Renal cortex interstitium (tissue), 11 donors: ENCODE results near the gene ELAPOR1. TPM values are rescaled to one million over a fixed set of nuclear protein-coding genes. Genes with fewer than 3 reads are reported as not detected.

Source experiments
- DNase-seq, 11 donors: peaks; one replicate each; pipeline ENCODE4 v3.0.0-alpha.2; 2013; ENCODE audit warnings: low read depth in 9 of 11, low spot score in 4 of 11; ENCODE audit errors: extremely low read depth in 1 of 11
- polyA plus RNA-seq, 3 donors: library from polyadenylated mRNA; unstranded; fragments of 120-200 nt; gene quantifications; one replicate each; pipeline ENCODE4 v1.2.1, GENCODE V29; 2013; ENCODE audit not compliant: insufficient read length in 3 of 3

The ELAPOR1 gene
- polyA plus RNA-seq, 3 donors = 1.4 to 1.9 (median 1.5) TPM

DNA sequence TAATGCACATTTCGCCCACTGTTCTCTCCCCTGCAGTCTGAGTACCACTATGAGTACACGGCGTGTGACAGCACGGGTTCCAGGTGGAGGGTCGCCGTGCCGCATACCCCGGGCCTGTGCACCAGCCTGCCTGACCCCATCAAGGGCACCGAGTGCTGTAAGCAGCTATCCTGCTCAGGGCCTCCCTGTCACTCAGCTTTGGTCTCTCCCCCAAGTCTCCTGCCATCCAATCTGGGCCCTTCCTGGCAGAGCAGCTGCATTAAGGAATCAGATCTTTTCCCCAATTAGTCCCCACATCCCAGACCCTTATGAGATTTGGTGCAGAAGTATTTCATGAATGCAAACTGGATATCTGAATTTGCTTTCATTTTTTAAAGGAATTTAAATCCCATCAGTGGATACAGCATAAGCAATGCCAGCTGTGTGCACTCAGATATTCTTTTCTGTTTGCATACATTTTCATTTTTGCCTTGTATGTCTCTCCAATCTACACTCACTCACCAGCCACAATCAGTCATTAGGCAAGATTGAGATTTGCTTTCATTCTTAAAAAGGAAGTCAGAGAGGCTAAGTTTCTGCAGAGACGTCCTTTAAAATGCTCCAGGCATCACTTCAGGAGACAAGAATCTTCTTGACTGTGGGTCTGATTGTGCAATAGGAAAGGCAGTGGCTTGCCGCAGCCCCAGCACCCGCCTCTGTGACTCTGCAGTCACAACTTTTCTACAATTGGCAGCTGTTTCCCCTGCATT is 48.1 kb downstream of the ELAPOR1 start:
- DNase-seq = no peak

DNA sequence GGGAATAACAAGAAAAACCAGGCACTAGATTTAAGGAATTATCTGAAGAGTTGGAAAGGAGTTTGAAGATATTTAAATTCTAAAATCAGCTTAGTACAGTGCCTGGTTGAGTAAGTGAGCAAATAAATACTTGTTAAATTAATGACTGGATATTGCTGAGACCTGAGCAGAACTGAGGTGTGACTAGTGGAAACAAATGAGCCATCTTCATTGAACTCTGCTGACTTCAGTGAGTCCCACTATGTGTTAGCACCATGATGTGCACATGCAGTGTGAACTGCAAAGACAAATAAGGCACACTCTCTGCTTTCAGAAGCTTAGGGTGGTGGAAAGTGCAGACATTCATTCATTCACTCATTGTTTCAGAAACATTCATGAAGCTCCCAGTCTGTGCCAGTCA is 48.7 kb downstream of the ELAPOR1 start:
- DNase-seq = no peak

DNA sequence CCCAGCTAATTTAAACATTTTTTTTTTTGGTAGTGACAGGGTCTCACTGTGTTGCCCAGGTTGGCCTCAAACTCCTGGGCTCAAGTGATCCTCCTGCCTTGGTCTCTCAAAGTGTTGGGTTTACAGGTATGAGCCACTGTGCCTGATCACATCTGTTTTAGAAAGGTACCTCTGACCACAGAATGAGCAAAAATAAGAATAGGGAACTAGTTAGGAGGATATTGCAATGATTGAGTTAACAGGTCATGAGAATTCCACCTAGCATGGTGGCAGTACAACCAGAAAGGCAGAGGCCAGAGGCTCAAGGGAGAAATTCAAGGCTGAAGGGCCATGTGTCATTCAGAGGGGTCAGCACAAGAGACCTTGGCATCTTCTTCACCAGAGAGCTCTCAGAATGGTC is 49.6 kb downstream of the ELAPOR1 start:
- DNase-seq = no peak

Other genes starting within 250 kb of the ELAPOR1 start
- gene GPSM2, start 237.1 kb upstream of the ELAPOR1 start, polyA plus RNA-seq = 10 to 100 TPM; 18.7 to 20.0 (median 19.2) TPM
- 10 to 100 TPM; 31.6 to 38.8 (median 36.2) TPM for gene CLCC1, start 150.6 kb upstream of the ELAPOR1 start, polyA plus RNA-seq
- gene WDR47, start 72.0 kb upstream of the ELAPOR1 start, polyA plus RNA-seq = 10 to 100 TPM; 11.8 to 14.8 (median 12.5) TPM
- 10 to 100 TPM; 42.5 to 47.9 (median 43.8) TPM for gene TAF13, start 38.1 kb upstream of the ELAPOR1 start, polyA plus RNA-seq
- 10 to 100 TPM; 39.3 to 40.5 (median 40.4) TPM for gene TMEM167B, start 23.4 kb upstream of the ELAPOR1 start, polyA plus RNA-seq
- 100 to 1,000 TPM; 132 to 148 (median 139) TPM for gene SARS1, start 99.8 kb downstream of the ELAPOR1 start, polyA plus RNA-seq
- 10 to 100 TPM; 25.6 to 39.5 (median 34.9) TPM for gene CELSR2, start 135.4 kb downstream of the ELAPOR1 start, polyA plus RNA-seq
- 10 to 100 TPM; 25.1 to 32.6 (median 27.1) TPM for gene PSRC1, start 169.0 kb downstream of the ELAPOR1 start, polyA plus RNA-seq
- under 1 TPM in 2 of 3 donors, not detected in 1; 0.11 to 0.39 TPM for gene MYBPHL, start 192.9 kb downstream of the ELAPOR1 start, polyA plus RNA-seq